ENCODE data around the gene BRIP1. TPM values are rescaled to one million over a fixed set of nuclear protein-coding genes. Genes with fewer than 3 reads are reported as not detected.

Gene BRIP1
- total and polyA plus RNA-seq, 9 of the 15 experiments (the other 6 are each of a cell fraction or from before 2014, with no cell fraction given), result 2.4 to 17.5 (median 11.2) TPM

DNA sequence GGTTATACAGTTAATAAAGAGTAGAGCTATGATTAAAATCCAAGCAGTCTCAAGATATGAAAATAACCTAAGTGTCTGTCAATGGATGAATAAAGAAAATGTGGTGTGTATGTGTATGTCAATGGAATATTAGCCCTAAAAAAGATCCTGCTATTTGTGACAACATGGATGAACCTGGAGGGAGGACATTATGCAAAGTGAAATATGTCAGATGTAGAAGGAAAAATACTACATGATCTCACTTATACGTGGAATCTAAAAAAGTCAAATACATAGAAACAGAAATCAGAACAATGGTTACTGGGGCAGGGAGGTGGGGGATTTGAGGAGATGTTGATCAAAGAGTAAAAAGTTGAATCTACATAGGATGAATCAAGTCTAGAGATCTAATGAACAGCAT is 20.4 kb downstream of the BRIP1 start:
- H3K9ac ChIP-seq (ENCODE audit: insufficient read depth in 1 of 2, low read depth in 2 of 2, low read length in 2 of 2), result no peak overlapping the region
- TF ChIP-seq POLR2B (IDR thresholded peaks at IDR 0.05; ENCODE audit: low read depth, partially characterized antibody), result no peak
- TF ChIP-seq, protein P1, sequence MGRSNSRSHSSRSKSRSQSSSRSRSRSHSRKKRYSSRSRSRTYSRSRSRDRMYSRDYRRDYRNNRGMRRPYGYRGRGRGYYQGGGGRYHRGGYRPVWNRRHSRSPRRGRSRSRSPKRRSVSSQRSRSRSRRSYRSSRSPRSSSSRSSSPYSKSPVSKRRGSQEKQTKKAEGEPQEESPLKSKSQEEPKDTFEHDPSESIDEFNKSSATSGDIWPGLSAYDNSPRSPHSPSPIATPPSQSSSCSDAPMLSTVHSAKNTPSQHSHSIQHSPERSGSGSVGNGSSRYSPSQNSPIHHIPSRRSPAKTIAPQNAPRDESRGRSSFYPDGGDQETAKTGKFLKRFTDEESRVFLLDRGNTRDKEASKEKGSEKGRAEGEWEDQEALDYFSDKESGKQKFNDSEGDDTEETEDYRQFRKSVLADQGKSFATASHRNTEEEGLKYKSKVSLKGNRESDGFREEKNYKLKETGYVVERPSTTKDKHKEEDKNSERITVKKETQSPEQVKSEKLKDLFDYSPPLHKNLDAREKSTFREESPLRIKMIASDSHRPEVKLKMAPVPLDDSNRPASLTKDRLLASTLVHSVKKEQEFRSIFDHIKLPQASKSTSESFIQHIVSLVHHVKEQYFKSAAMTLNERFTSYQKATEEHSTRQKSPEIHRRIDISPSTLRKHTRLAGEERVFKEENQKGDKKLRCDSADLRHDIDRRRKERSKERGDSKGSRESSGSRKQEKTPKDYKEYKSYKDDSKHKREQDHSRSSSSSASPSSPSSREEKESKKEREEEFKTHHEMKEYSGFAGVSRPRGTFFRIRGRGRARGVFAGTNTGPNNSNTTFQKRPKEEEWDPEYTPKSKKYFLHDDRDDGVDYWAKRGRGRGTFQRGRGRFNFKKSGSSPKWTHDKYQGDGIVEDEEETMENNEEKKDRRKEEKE (IDR thresholded peaks at IDR 0.05; ENCODE audit: borderline replicate concordance in 1 of 2, control insufficient read depth in 1 of 2, low read depth in 2 of 2, low read length in 1 of 2), result peak in 1 of 2 experiments; percentile 67; a peak in 1 of 4 replicates
- H3K4me3 ChIP-seq, result no peak overlapping the region
- no peaks in the 10 kb centered on the region for H3K27me3 ChIP-seq (ENCODE audit: control insufficient read depth in 2 of 2, insufficient read depth in 2 of 2, low read length in 2 of 2)
- DNase-seq (ENCODE audit: extremely low read depth in 1 of 4, low spot score in 3 of 4), result no peak
- H3K36me3 ChIP-seq (ENCODE audit: control insufficient read depth, insufficient read depth, low read length), result peaks cover 37% of the 10 kb centered on the region; the same call in 2 of the 3 replicates
- H3K27ac ChIP-seq (ENCODE audit: extremely low read depth, low read depth, low read length), result no peak overlapping the region
- H3K9me1 ChIP-seq (ENCODE audit: control insufficient read depth, insufficient read depth, low read length), result no peaks in the 10 kb centered on the region
- POLR2A ChIA-PET, result interaction anchor here (1.0 kb wide), 2 partner anchors 18 to 20 kb away, joined by 3 to 4 read pairs; partner anchors contain the start of gene BRIP1
- H3K79me2 ChIP-seq (ENCODE audit: control insufficient read depth, insufficient read depth, low read length), result no peaks in the 10 kb centered on the region
- intact Hi-C loops (cut with micrococcal nuclease) (no loop called here), in situ Hi-C loops (cut with MboI) (loop anchor here (10.0 kb wide), 1 partner anchor 418 kb away; no protein-coding TSS in a partner anchor)
- no TSS peak for BruUV-seq (replicated peaks)
- no peaks in the 10 kb centered on the region for H4K20me1 ChIP-seq (replicated peaks; ENCODE audit: control insufficient read depth, insufficient read depth, low read length)
- no peak for FAIRE-seq
- no peak for ATAC-seq
- WGBS (ENCODE audit: insufficient coverage, low coverage, missing lambda C conversion rate), result 100% methylated on average over 1 of the region's 1 CpG
- H3K4me2 ChIP-seq (ENCODE audit: insufficient read depth, low read length), result no peak overlapping the region
- no peaks in the 10 kb centered on the region for H3K4me1 ChIP-seq (replicated peaks in 1 of 2; ENCODE audit: control insufficient read depth in 2 of 2, insufficient read depth in 2 of 2, low read length in 2 of 2)
- CTCF ChIA-PET (ENCODE audit: low intra/inter-chr PET ratio), result no interaction called here
- no peak overlapping the region for H2AFZ ChIP-seq (ENCODE audit: low read depth, low read length)
- no peaks in the 10 kb centered on the region for H3K9me3 ChIP-seq (replicated peaks; ENCODE audit: control insufficient read depth, insufficient read depth, low read depth, low read length)
